A673 (cell line): ENCODE results near the gene PALLD.

Experiments used
- CTCF ChIP-seq: fragments of 300-800, 200-600 bp; sonication (generic); conservative IDR thresholded peaks from 2 replicates; pipeline ENCODE4 v1.5.1; 2017; ENCODE audit warnings: low read depth, mild to moderate bottlenecking, antibody characterized with exemption, low read length, moderate library complexity, mixed read lengths
- EZH2 ChIP-seq: fragments of 200-600 bp; sonication (generic); IDR thresholded peaks from 2 replicates; pipeline ENCODE4 v1.6.1; 2017; ENCODE audit warnings: borderline replicate concordance, low read depth, mild to moderate bottlenecking, mixed read lengths, antibody characterized with exemption, low read length; ENCODE audit not compliant: poor library complexity, severe bottlenecking

- TF ChIP-seq CTCF (no peak), EZH2 (no peak)
Measured at GRCh38 chr4:168451331-168451730, 45.5 kb upstream of the PALLD start.
